ENCODE measurements around the gene SLC39A7.
A peak's percentile ranks its signal among the peaks of the same experiment; 100 is the strongest.

Gene SLC39A7

GRCh38 chr6:33190504-33191107, 10.1 kb upstream of the SLC39A7 start:
- DNase-seq, result no peak

- DNase-seq, result no peak
Measured at GRCh38 chr6:33191383-33192104, 9.1 kb upstream of the SLC39A7 start.

- no peak for DNase-seq
Measured at GRCh38 chr6:33192105-33192646, 8.5 kb upstream of the SLC39A7 start, which contains the start of gene COL11A2. COL11A2 (minus strand) TSS chr6:33192467; CDS start chr6:33192240, 227 bp downstream.

- DNase-seq, result no peak
Measured at GRCh38 chr6:33192671-33193602, 7.7 kb upstream of the SLC39A7 start.

GRCh38 chr6:33193619-33194018, 7.0 kb upstream of the SLC39A7 start:
- no peak for DNase-seq

GRCh38 chr6:33194431-33194979, 6.2 kb upstream of the SLC39A7 start:
- no peak for DNase-seq

GRCh38 chr6:33195304-33196165, 5.1 kb upstream of the SLC39A7 start:
- no peak for DNase-seq

- DNase-seq, result no peak
Measured at GRCh38 chr6:33197431-33198048, 3.1 kb upstream of the SLC39A7 start.

GRCh38 chr6:33198159-33198852, 2.4 kb upstream of the SLC39A7 start:
- no peak for DNase-seq

- DNase-seq, result no peak
Measured at GRCh38 chr6:33198853-33199436, 1.7 kb upstream of the SLC39A7 start.

GRCh38 chr6:33199687-33200218, 914 bp upstream of the SLC39A7 start:
- peak; percentile 51 for DNase-seq

GRCh38 chr6:33201147-33201545, 479 bp downstream of the SLC39A7 start:
- no peak for DNase-seq

GRCh38 chr6:33201935-33202334, 1.3 kb downstream of the SLC39A7 start:
- DNase-seq, result no peak

GRCh38 chr6:33202799-33203198, 2.1 kb downstream of the SLC39A7 start:
- DNase-seq, result no peak

- no peak for DNase-seq
Measured at GRCh38 chr6:33203443-33204164, 2.9 kb downstream of the SLC39A7 start.

GRCh38 chr6:33204165-33204414, 3.4 kb downstream of the SLC39A7 start:
- no peak for DNase-seq

- DNase-seq, result peak; percentile 88 to 89
Measured at GRCh38 chr6:33204415-33205190, 3.9 kb downstream of the SLC39A7 start, which contains the start of gene HSD17B8. HSD17B8 (plus strand) TSS chr6:33204655; CDS start chr6:33204669, 14 bp downstream.

- no peak for DNase-seq
Measured at GRCh38 chr6:33205191-33206026, 4.7 kb downstream of the SLC39A7 start.
